ENCODE results near the gene DNAJC1.

DNAJC1 gene

GRCh38 chr10:21961847-21962246 is 41.7 kb downstream of the DNAJC1 start:
- Histone ChIP-seq H3K4me1 (ENCODE audit: insufficient read depth, low read length) (no peaks in the 10 kb centered on the region), H3K9ac (ENCODE audit: low read depth, low read length) (no peak overlapping the region), H3K79me2 (ENCODE audit: insufficient read depth, low read length) (no peaks in the 10 kb centered on the region), H3K4me3 (ENCODE audit: low read depth in 1 of 2, low read length in 2 of 2) (no peak overlapping the region), H4K20me1 (ENCODE audit: insufficient read depth, low read length) (no peaks in the 10 kb centered on the region), H2AFZ (ENCODE audit: low read depth, low read length) (no peak overlapping the region), H3K9me3 (ENCODE audit: insufficient read depth, low read length, severe bottlenecking) (peaks cover 8% of the 10 kb centered on the region), H3K27ac (ENCODE audit: low read length) (no peak overlapping the region), H3K27me3 (ENCODE audit: insufficient read depth, low read length, poor library complexity) (no peaks in the 10 kb centered on the region), H3K4me2 (ENCODE audit: insufficient read depth, low read length) (no peak overlapping the region), H3K36me3 (ENCODE audit: insufficient read depth, low read length) (no peaks in the 10 kb centered on the region)
- DNase-seq (no peak), ATAC-seq (ENCODE audit: insufficient read depth, low read depth) (no peak)
- TF ChIP-seq CTCF (IDR thresholded peaks at IDR 0.05; ENCODE audit: borderline replicate concordance, extremely low read depth, low read length, poor library complexity, severe bottlenecking): no peak
- TF ChIP-seq EZH2 (IDR thresholded peaks at IDR 0.05; ENCODE audit: borderline replicate concordance, low read depth, low read length, severe bottlenecking): no peak

GRCh38 chr10:21959998-21960397 is 43.5 kb downstream of the DNAJC1 start:
- ATAC-seq (ENCODE audit: insufficient read depth, low read depth) (no peak), DNase-seq (no peak)
- H2AFZ ChIP-seq (ENCODE audit: low read depth, low read length): no peak overlapping the region
- no peak overlapping the region for H3K4me3 ChIP-seq (ENCODE audit: low read depth in 1 of 2, low read length in 2 of 2)
- H3K27me3 ChIP-seq (ENCODE audit: insufficient read depth, low read length, poor library complexity): no peaks in the 10 kb centered on the region
- no peaks in the 10 kb centered on the region for H4K20me1 ChIP-seq (ENCODE audit: insufficient read depth, low read length)
- no peaks in the 10 kb centered on the region for H3K36me3 ChIP-seq (ENCODE audit: insufficient read depth, low read length)
- H3K4me2 ChIP-seq (ENCODE audit: insufficient read depth, low read length): no peak overlapping the region
- no peaks in the 10 kb centered on the region for H3K79me2 ChIP-seq (ENCODE audit: insufficient read depth, low read length)
- no peak overlapping the region for H3K9ac ChIP-seq (ENCODE audit: low read depth, low read length)
- no peaks in the 10 kb centered on the region for H3K4me1 ChIP-seq (ENCODE audit: insufficient read depth, low read length)
- H3K9me3 ChIP-seq (ENCODE audit: insufficient read depth, low read length, severe bottlenecking): peaks cover under 1% of the 10 kb centered on the region
- no peak for TF ChIP-seq EZH2 (IDR thresholded peaks at IDR 0.05; ENCODE audit: borderline replicate concordance, low read depth, low read length, severe bottlenecking)
- no peak for TF ChIP-seq CTCF (IDR thresholded peaks at IDR 0.05; ENCODE audit: borderline replicate concordance, extremely low read depth, low read length, poor library complexity, severe bottlenecking)
- no peak overlapping the region for H3K27ac ChIP-seq (ENCODE audit: low read length)

DNA sequence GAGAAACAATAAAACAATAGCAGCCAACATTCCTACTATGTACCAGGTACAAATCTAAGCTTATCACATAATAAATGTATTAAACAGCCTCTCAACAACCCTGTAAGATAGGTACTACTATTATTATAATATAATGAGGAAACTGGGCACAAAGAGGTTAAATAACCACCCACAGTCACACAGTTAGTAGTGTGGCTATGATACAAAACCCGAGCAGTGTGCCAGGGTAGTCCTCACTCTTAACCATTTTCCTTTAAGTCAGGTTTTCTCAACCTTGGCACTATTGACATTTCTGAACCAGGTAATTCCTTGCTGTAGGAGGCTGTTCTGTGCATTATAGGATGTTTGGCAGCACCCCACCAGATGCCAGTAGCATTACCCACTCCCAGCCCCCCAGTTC is 48.8 kb downstream of the DNAJC1 start:
- Histone ChIP-seq H3K4me3 (ENCODE audit: low read depth in 1 of 2, low read length in 2 of 2) (no peak overlapping the region), H3K27me3 (ENCODE audit: insufficient read depth, low read length, poor library complexity) (no peaks in the 10 kb centered on the region), H3K79me2 (ENCODE audit: insufficient read depth, low read length) (no peaks in the 10 kb centered on the region), H3K9me3 (ENCODE audit: insufficient read depth, low read length, severe bottlenecking) (no peaks in the 10 kb centered on the region), H4K20me1 (ENCODE audit: insufficient read depth, low read length) (no peaks in the 10 kb centered on the region), H3K4me2 (ENCODE audit: insufficient read depth, low read length) (no peak overlapping the region), H3K9ac (ENCODE audit: low read depth, low read length) (no peak overlapping the region), H3K27ac (ENCODE audit: low read length) (no peak overlapping the region), H2AFZ (ENCODE audit: low read depth, low read length) (no peak overlapping the region), H3K4me1 (ENCODE audit: insufficient read depth, low read length) (no peaks in the 10 kb centered on the region), H3K36me3 (ENCODE audit: insufficient read depth, low read length) (no peaks in the 10 kb centered on the region)
- no peak for DNase-seq
- no peak for ATAC-seq (ENCODE audit: insufficient read depth, low read depth)
- TF ChIP-seq EZH2 (IDR thresholded peaks at IDR 0.05; ENCODE audit: borderline replicate concordance, low read depth, low read length, severe bottlenecking): no peak
- no peak for TF ChIP-seq CTCF (IDR thresholded peaks at IDR 0.05; ENCODE audit: borderline replicate concordance, extremely low read depth, low read length, poor library complexity, severe bottlenecking)

- no peaks in the 10 kb centered on the region for H4K20me1 ChIP-seq (ENCODE audit: insufficient read depth, low read length)
- no peak overlapping the region for H3K4me3 ChIP-seq (ENCODE audit: low read depth in 1 of 2, low read length in 2 of 2)
- no peak for TF ChIP-seq EZH2 (IDR thresholded peaks at IDR 0.05; ENCODE audit: borderline replicate concordance, low read depth, low read length, severe bottlenecking)
- no peak for TF ChIP-seq CTCF (IDR thresholded peaks at IDR 0.05; ENCODE audit: borderline replicate concordance, extremely low read depth, low read length, poor library complexity, severe bottlenecking)
- no peak overlapping the region for H3K27ac ChIP-seq (ENCODE audit: low read length)
- no peak overlapping the region for H3K4me2 ChIP-seq (ENCODE audit: insufficient read depth, low read length)
- H3K4me1 ChIP-seq (ENCODE audit: insufficient read depth, low read length): no peaks in the 10 kb centered on the region
- DNase-seq (no peak), ATAC-seq (ENCODE audit: insufficient read depth, low read depth) (no peak)
- H3K9me3 ChIP-seq (ENCODE audit: insufficient read depth, low read length, severe bottlenecking): no peaks in the 10 kb centered on the region
- no peaks in the 10 kb centered on the region for H3K27me3 ChIP-seq (ENCODE audit: insufficient read depth, low read length, poor library complexity)
- H3K9ac ChIP-seq (ENCODE audit: low read depth, low read length): no peak overlapping the region
- no peak overlapping the region for H2AFZ ChIP-seq (ENCODE audit: low read depth, low read length)
- no peaks in the 10 kb centered on the region for H3K36me3 ChIP-seq (ENCODE audit: insufficient read depth, low read length)
- no peaks in the 10 kb centered on the region for H3K79me2 ChIP-seq (ENCODE audit: insufficient read depth, low read length)
Observed at GRCh38 chr10:21954132-21954531, 49.4 kb downstream of the DNAJC1 start.
